ENCODE results near the gene TMEM81. TPM values are rescaled to one million over a fixed set of nuclear protein-coding genes. Genes with fewer than 3 reads are reported as not detected.

Gene TMEM81
- total and polyA plus RNA-seq, 2 donors (not counting 1 experiment from before 2014, with no cell fraction given) = 1.8 to 1.9 TPM

DNA sequence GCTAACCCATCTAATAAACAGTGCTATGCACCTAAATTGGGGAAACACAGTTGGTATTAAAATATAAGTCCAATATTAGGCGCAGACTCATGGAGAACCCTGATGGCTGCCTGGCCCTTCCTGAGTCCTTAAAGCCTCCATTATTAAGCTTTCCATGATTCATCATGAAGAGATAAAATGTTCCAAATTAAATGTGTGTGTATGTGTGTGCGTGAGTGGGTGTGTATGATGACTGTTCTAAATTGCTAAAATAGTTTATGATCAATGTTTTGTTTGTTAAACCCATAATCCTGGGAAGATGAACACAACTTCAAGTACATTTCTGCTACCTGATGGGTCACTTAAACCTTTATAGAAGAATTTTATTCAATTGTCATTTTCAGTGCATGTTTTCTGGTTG is 43.8 kb upstream of the TMEM81 start:
- Histone ChIP-seq H3K36me3 (ENCODE audit: control insufficient read depth, insufficient read depth, low read length) (no peaks in the 10 kb centered on the region), H3K79me2 (ENCODE audit: control insufficient read depth, insufficient read depth, low read length) (no peaks in the 10 kb centered on the region), H3K9ac (ENCODE audit: insufficient read depth, low read length) (no peak overlapping the region), H3K27ac (ENCODE audit: insufficient read depth, low read length) (no peak overlapping the region), H3K9me3 (ENCODE audit: control insufficient read depth, insufficient read depth, low read depth, low read length) (no peaks in the 10 kb centered on the region), H3K27me3 (ENCODE audit: control insufficient read depth, insufficient read depth, low read length) (no peaks in the 10 kb centered on the region), H4K20me1 (ENCODE audit: control insufficient read depth, extremely low read depth, insufficient read depth, low read length) (no peaks in the 10 kb centered on the region), H3K4me2 (ENCODE audit: extremely low read depth, insufficient read depth, low read length) (no peak overlapping the region), H3K4me3 (replicated peaks in 1 of 4; ENCODE audit: control extremely low read depth in 1 of 4, insufficient read depth in 1 of 4, low read depth in 3 of 4, low read length in 4 of 4) (no peak overlapping the region), H3K4me1 (ENCODE audit: control insufficient read depth, extremely low read depth, insufficient read depth, low read length) (no peaks in the 10 kb centered on the region), H2AFZ (ENCODE audit: low read length) (no peak overlapping the region)
- DNase-seq (ENCODE audit: low read depth in 2 of 2) = peak in 1 of 2 donors; percentile 5
- TF ChIP-seq, protein P1, sequence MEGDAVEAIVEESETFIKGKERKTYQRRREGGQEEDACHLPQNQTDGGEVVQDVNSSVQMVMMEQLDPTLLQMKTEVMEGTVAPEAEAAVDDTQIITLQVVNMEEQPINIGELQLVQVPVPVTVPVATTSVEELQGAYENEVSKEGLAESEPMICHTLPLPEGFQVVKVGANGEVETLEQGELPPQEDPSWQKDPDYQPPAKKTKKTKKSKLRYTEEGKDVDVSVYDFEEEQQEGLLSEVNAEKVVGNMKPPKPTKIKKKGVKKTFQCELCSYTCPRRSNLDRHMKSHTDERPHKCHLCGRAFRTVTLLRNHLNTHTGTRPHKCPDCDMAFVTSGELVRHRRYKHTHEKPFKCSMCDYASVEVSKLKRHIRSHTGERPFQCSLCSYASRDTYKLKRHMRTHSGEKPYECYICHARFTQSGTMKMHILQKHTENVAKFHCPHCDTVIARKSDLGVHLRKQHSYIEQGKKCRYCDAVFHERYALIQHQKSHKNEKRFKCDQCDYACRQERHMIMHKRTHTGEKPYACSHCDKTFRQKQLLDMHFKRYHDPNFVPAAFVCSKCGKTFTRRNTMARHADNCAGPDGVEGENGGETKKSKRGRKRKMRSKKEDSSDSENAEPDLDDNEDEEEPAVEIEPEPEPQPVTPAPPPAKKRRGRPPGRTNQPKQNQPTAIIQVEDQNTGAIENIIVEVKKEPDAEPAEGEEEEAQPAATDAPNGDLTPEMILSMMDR (conservative IDR thresholded peaks at IDR 0.05 in 1 of 2, IDR thresholded peaks at IDR 0.05 in 1 of 2; ENCODE audit: low read depth in 1 of 2, low read length in 2 of 2) = no peak
- TF ChIP-seq EZH2 (IDR thresholded peaks at IDR 0.05; ENCODE audit: low read length, missing control alignments) = no peak

DNA sequence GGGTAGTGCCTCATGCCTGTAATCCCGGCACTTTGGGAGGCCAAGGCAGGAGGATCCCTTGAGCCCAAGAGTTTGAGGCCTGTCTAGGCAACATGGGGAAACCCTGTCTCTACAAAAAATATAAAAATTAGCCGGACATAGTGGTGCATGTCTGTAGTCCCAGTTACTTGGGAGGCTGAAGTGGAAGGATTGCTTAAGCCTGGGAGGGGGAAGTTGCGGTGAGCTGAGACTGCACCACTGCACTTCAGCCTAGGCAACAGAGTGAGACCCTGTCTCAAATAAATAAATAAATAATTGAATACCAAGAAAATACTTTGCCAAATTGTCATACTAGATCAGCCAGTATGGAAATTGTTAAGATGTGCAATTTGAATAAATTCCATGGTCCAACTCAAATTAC is 43.4 kb upstream of the TMEM81 start:
- H3K4me3 ChIP-seq (replicated peaks in 1 of 4; ENCODE audit: control extremely low read depth in 1 of 4, insufficient read depth in 1 of 4, low read depth in 3 of 4, low read length in 4 of 4) = no peak overlapping the region
- no peaks in the 10 kb centered on the region for H3K36me3 ChIP-seq (ENCODE audit: control insufficient read depth, insufficient read depth, low read length)
- H4K20me1 ChIP-seq (ENCODE audit: control insufficient read depth, extremely low read depth, insufficient read depth, low read length) = no peaks in the 10 kb centered on the region
- no peaks in the 10 kb centered on the region for H3K9me3 ChIP-seq (ENCODE audit: control insufficient read depth, insufficient read depth, low read depth, low read length)
- no peak overlapping the region for H3K27ac ChIP-seq (ENCODE audit: insufficient read depth, low read length)
- no peak overlapping the region for H3K9ac ChIP-seq (ENCODE audit: insufficient read depth, low read length)
- DNase-seq (ENCODE audit: low read depth in 2 of 2) = no peak
- TF ChIP-seq, protein P1 (conservative IDR thresholded peaks at IDR 0.05 in 1 of 2, IDR thresholded peaks at IDR 0.05 in 1 of 2; ENCODE audit: low read depth in 1 of 2, low read length in 2 of 2) = no peak
- TF ChIP-seq EZH2 (IDR thresholded peaks at IDR 0.05; ENCODE audit: low read length, missing control alignments) = no peak
- H3K4me1 ChIP-seq (ENCODE audit: control insufficient read depth, extremely low read depth, insufficient read depth, low read length) = no peaks in the 10 kb centered on the region
- no peak overlapping the region for H2AFZ ChIP-seq (ENCODE audit: low read length)
- no peaks in the 10 kb centered on the region for H3K79me2 ChIP-seq (ENCODE audit: control insufficient read depth, insufficient read depth, low read length)
- H3K4me2 ChIP-seq (ENCODE audit: extremely low read depth, insufficient read depth, low read length) = no peak overlapping the region
- no peaks in the 10 kb centered on the region for H3K27me3 ChIP-seq (ENCODE audit: control insufficient read depth, insufficient read depth, low read length)

DNA sequence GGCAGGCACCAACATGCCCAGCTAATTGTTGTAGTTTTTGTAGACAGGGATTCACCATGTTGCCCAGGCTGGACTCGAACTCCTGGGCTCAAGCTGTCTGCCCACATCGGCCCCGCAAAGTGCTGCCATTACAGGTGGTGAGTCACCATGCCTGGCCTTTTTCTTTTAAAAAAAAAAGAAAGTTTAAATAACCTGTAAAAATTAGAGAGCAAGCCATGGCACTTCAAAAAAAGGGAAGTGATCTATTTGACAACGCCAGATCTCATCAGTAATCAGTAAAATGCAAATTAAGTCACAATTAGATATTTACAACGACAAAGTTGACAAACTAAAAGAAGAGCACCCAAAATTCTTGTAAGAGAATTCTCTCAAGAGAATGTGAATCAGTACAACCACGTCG is 40.5 kb upstream of the TMEM81 start:
- no peak for DNase-seq (ENCODE audit: low read depth in 2 of 2)
- Histone ChIP-seq H3K4me3 (replicated peaks in 1 of 4; ENCODE audit: control extremely low read depth in 1 of 4, insufficient read depth in 1 of 4, low read depth in 3 of 4, low read length in 4 of 4) (no peak overlapping the region), H3K4me2 (ENCODE audit: extremely low read depth, insufficient read depth, low read length) (no peak overlapping the region), H3K36me3 (ENCODE audit: control insufficient read depth, insufficient read depth, low read length) (no peaks in the 10 kb centered on the region), H3K27me3 (ENCODE audit: control insufficient read depth, insufficient read depth, low read length) (no peaks in the 10 kb centered on the region), H2AFZ (ENCODE audit: low read length) (no peak overlapping the region), H3K9ac (ENCODE audit: insufficient read depth, low read length) (no peak overlapping the region), H4K20me1 (ENCODE audit: control insufficient read depth, extremely low read depth, insufficient read depth, low read length) (no peaks in the 10 kb centered on the region), H3K79me2 (ENCODE audit: control insufficient read depth, insufficient read depth, low read length) (peaks cover 20% of the 10 kb centered on the region), H3K4me1 (ENCODE audit: control insufficient read depth, extremely low read depth, insufficient read depth, low read length) (no peaks in the 10 kb centered on the region), H3K9me3 (ENCODE audit: control insufficient read depth, insufficient read depth, low read depth, low read length) (no peaks in the 10 kb centered on the region), H3K27ac (ENCODE audit: insufficient read depth, low read length) (no peak overlapping the region)
- no peak for TF ChIP-seq EZH2 (IDR thresholded peaks at IDR 0.05; ENCODE audit: low read length, missing control alignments)
- TF ChIP-seq, protein P1 (conservative IDR thresholded peaks at IDR 0.05 in 1 of 2, IDR thresholded peaks at IDR 0.05 in 1 of 2; ENCODE audit: low read depth in 1 of 2, low read length in 2 of 2) = no peak

All from fibroblast of lung (primary cell).